ENCODE results near the gene CCDC85A. TPM values are rescaled to one million over a fixed set of nuclear protein-coding genes. Genes with fewer than 3 reads are reported as not detected.

Gene CCDC85A
- total RNA-seq, 1 donor, result not detected

- H3K4me3 ChIP-seq (ENCODE audit: low read length), result no peak overlapping the region
- no peaks in the 10 kb centered on the region for H3K9me3 ChIP-seq (ENCODE audit: low read depth, low read length)
- no peaks in the 10 kb centered on the region for H3K4me1 ChIP-seq (ENCODE audit: insufficient read depth, low read length)
- H3K27me3 ChIP-seq (ENCODE audit: insufficient read depth, low read length), result no peaks in the 10 kb centered on the region
Observed at GRCh38 chr2:56208380-56208779, 24.6 kb downstream of the CCDC85A start.

DNA sequence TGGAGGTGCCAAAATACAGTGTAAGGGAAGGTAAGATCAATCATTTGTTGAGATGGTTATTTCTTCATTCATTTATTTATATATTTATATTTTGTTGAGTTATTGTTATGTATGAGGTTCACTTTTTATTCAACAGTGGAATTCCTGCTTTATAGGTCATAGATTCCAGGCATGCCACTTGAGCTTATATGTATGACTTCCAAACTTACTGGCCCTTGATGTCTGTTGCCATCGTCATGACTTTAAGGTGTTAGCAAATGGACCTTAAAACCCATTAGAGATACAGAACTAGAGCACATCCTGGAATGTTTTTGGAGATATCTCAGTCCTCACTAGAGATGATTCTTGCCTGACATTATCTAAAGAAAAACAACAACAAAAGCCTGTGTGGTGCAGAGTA is 25.9 kb downstream of the CCDC85A start:
- H3K4me3 ChIP-seq (ENCODE audit: low read length), result no peak overlapping the region
- no peaks in the 10 kb centered on the region for H3K27me3 ChIP-seq (ENCODE audit: insufficient read depth, low read length)
- no peaks in the 10 kb centered on the region for H3K4me1 ChIP-seq (ENCODE audit: insufficient read depth, low read length)
- no peaks in the 10 kb centered on the region for H3K9me3 ChIP-seq (ENCODE audit: low read depth, low read length)

DNA sequence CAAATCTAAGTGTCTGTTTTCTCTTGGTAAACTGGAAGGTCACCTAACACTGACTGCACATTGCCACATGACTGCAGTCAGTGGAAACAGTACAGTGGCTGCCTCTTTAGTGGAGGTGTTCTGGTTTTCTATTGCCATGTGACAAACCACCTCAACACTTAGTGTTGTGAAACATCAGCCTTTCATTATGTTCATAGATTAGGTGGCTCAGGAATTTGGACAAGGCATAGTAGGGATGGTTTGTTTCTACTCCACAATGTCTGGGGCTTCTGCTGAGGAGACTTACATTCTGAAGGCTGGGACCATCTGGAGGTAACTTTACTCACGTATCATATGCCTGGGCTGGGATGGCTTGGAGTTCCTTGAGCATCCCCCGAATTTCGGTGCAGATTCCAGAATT is 26.5 kb downstream of the CCDC85A start:
- Histone ChIP-seq H3K4me1 (ENCODE audit: insufficient read depth, low read length) (no peaks in the 10 kb centered on the region), H3K4me3 (ENCODE audit: low read length) (no peak overlapping the region), H3K27me3 (ENCODE audit: insufficient read depth, low read length) (no peaks in the 10 kb centered on the region), H3K9me3 (ENCODE audit: low read depth, low read length) (no peaks in the 10 kb centered on the region)

GRCh38 chr2:56211048-56211447 is 27.3 kb downstream of the CCDC85A start:
- H3K4me1 ChIP-seq (ENCODE audit: insufficient read depth, low read length), result no peaks in the 10 kb centered on the region
- H3K9me3 ChIP-seq (ENCODE audit: low read depth, low read length), result no peaks in the 10 kb centered on the region
- H3K4me3 ChIP-seq (ENCODE audit: low read length), result no peak overlapping the region
- H3K27me3 ChIP-seq (ENCODE audit: insufficient read depth, low read length), result no peaks in the 10 kb centered on the region

DNA sequence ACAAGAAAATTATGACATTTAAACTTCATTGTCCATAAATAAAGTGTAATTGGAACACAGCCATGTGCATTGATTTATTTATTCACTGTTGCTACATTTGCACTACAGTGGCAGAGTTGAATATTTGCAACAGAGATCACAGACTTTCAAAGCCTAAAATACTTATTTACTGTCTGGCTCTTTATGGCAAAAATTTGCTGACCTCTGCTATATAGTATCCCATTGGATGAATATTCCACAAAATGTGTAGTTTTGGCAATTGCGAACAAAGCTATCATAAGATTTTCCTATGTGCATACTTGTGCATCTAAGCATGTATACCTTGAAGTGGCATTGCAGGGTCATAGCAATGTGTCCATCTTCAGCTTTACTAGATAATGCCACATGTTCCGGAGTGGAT is 32.1 kb downstream of the CCDC85A start:
- Histone ChIP-seq H3K9me3 (ENCODE audit: low read depth, low read length) (no peaks in the 10 kb centered on the region), H3K4me1 (ENCODE audit: insufficient read depth, low read length) (no peaks in the 10 kb centered on the region), H3K27me3 (ENCODE audit: insufficient read depth, low read length) (no peaks in the 10 kb centered on the region), H3K4me3 (ENCODE audit: low read length) (no peak overlapping the region)

- Histone ChIP-seq H3K4me1 (ENCODE audit: insufficient read depth, low read length) (no peaks in the 10 kb centered on the region), H3K9me3 (ENCODE audit: low read depth, low read length) (no peaks in the 10 kb centered on the region), H3K4me3 (ENCODE audit: low read length) (no peak overlapping the region), H3K27me3 (ENCODE audit: insufficient read depth, low read length) (no peaks in the 10 kb centered on the region)
Observed at GRCh38 chr2:56217106-56217505, 33.3 kb downstream of the CCDC85A start.

DNA sequence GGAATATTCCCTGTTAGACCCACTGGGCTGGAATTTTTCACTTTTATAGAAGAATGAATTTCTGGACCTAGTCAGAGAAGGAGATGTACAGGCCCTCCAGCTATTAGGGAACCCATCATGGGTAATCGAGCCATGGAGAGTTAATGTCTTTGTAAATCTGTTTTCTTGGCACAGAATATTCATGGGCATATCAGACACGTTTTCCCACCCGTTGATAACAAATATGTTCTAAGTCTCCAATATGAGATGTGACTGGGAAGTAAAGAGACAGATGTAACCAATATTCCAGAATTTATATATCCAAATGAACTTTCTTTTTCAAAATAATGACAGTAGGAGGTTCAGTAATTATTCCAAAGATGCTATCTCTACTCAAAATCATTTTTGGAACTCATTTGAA is 38.7 kb downstream of the CCDC85A start:
- Histone ChIP-seq H3K27me3 (ENCODE audit: insufficient read depth, low read length) (no peaks in the 10 kb centered on the region), H3K9me3 (ENCODE audit: low read depth, low read length) (no peaks in the 10 kb centered on the region), H3K4me3 (ENCODE audit: low read length) (no peak overlapping the region), H3K4me1 (ENCODE audit: insufficient read depth, low read length) (no peaks in the 10 kb centered on the region)

DNA sequence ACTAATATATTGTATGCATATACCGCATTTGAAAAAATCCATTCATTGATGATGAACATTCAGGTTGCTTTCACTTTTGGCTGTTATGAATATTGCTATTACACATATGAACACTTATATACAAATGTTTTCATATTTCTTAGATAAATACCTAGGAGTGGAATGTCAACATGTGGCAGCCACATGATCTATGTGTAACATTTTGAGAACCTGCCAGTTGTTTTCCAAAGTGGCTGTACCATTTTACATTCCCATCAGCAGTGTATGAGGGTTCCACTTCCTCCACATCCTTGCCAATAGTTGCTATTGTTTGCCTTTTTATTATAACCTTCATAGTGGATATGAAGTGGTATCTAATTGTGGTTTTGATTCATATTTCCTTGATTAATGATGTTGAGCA is 40.5 kb downstream of the CCDC85A start:
- no peaks in the 10 kb centered on the region for H3K27me3 ChIP-seq (ENCODE audit: insufficient read depth, low read length)
- H3K4me1 ChIP-seq (ENCODE audit: insufficient read depth, low read length), result no peaks in the 10 kb centered on the region
- H3K4me3 ChIP-seq (ENCODE audit: low read length), result no peak overlapping the region

GRCh38 chr2:56227811-56228210 is 44.0 kb downstream of the CCDC85A start:
- H3K9me3 ChIP-seq (ENCODE audit: low read depth, low read length), result no peaks in the 10 kb centered on the region

More for the DNA sequence above, 40.5 kb downstream of the CCDC85A start:
- no peaks in the 10 kb centered on the region for H3K9me3 ChIP-seq (ENCODE audit: low read depth, low read length)

DNA sequence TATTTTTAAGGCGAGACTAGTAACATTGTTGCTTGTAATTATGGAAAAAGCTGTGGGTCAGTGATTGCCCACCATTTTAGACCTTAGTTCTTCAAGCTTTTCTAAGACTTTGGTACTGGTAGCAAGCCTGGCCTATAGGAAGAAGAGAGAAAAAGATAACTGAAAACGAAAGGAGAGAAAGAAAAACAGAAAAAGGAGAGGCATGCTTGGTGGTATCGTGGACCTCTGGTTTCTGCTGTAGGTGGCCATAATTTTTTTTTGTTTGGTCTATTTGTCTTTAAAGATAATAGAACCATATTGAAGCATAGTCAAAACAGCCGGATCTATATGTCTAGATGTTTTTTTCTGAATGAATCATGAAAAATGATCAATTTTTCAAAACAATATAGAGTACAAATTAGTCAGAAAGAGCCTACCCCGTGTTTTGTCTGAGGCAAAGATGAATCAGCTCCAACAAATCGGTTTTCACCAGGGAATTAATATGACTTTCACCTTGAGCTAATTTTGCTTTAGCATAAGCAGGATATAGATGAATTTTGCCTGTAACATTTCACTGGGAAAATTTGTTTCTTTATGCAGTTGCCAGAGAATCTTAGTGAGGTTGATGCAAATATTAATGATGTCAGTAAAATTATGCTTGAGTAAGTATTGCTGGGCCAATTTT is 45.7 kb downstream of the CCDC85A start:
- H3K27me3 ChIP-seq (ENCODE audit: insufficient read depth, low read length), result no peaks in the 10 kb centered on the region
- no peaks in the 10 kb centered on the region for H3K4me1 ChIP-seq (ENCODE audit: insufficient read depth, low read length)
- H3K9me3 ChIP-seq (ENCODE audit: low read depth, low read length), result peaks cover 5% of the 10 kb centered on the region
- H3K4me3 ChIP-seq (ENCODE audit: low read length), result no peak overlapping the region

More at GRCh38 chr2:56227811-56228210, 44.0 kb downstream of the CCDC85A start:
- Histone ChIP-seq H3K27me3 (ENCODE audit: insufficient read depth, low read length) (no peaks in the 10 kb centered on the region), H3K4me1 (ENCODE audit: insufficient read depth, low read length) (no peaks in the 10 kb centered on the region), H3K4me3 (ENCODE audit: low read length) (no peak overlapping the region)

DNA sequence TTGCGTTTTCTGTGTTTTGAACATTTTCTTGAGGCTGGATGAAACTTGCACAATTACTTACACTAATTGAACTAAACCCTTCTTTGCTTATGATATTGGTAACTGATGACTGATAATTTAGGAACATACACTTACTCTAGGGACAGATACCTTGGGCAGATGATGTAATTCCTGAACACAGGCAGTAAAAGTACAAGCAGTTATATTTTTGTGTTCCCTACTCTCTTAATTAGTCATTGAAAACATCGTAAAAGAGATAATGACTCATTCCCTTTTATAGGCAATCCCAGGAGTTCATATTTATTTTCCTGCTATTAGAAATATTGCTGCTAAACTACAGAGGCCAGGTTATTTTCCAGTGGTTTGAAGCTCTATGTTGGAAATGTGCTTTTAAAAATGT is 46.4 kb downstream of the CCDC85A start:
- Histone ChIP-seq H3K4me1 (ENCODE audit: insufficient read depth, low read length) (no peaks in the 10 kb centered on the region), H3K27me3 (ENCODE audit: insufficient read depth, low read length) (no peaks in the 10 kb centered on the region), H3K9me3 (ENCODE audit: low read depth, low read length) (peaks cover 5% of the 10 kb centered on the region), H3K4me3 (ENCODE audit: low read length) (no peak overlapping the region)

- Histone ChIP-seq H3K9me3 (ENCODE audit: low read depth, low read length) (peaks cover 5% of the 10 kb centered on the region), H3K4me1 (ENCODE audit: insufficient read depth, low read length) (no peaks in the 10 kb centered on the region), H3K4me3 (ENCODE audit: low read length) (no peak overlapping the region), H3K27me3 (ENCODE audit: insufficient read depth, low read length) (no peaks in the 10 kb centered on the region)
Observed at GRCh38 chr2:56231361-56231760, 47.6 kb downstream of the CCDC85A start.

GRCh38 chr2:56232912-56233311 is 49.1 kb downstream of the CCDC85A start:
- Histone ChIP-seq H3K27me3 (ENCODE audit: insufficient read depth, low read length) (no peaks in the 10 kb centered on the region), H3K4me1 (ENCODE audit: insufficient read depth, low read length) (no peaks in the 10 kb centered on the region), H3K9me3 (ENCODE audit: low read depth, low read length) (peaks cover 5% of the 10 kb centered on the region), H3K4me3 (ENCODE audit: low read length) (no peak overlapping the region)

DNA sequence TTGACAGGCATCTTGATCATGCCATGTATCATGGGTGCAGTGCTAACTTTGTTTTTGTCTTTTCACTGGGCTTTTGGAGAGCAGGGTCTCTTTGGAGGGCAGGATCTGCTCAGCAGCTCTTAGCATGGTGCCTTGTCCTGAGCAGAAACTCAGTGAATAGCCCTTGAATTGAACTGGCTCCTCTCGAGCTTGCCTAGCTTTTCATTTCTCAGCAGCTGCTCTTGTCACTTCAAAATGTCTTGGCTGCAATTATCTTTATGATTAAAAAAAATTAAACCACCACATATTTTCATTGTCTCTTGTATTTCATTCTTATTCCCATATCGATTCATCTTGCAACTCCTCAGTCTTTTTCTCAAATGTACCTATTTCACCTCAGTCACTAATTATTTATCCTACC is 50.5 kb downstream of the CCDC85A start:
- Histone ChIP-seq H3K27me3 (ENCODE audit: insufficient read depth, low read length) (no peaks in the 10 kb centered on the region), H3K4me1 (ENCODE audit: insufficient read depth, low read length) (no peaks in the 10 kb centered on the region), H3K9me3 (ENCODE audit: low read depth, low read length) (peaks cover 5% of the 10 kb centered on the region), H3K4me3 (ENCODE audit: low read length) (no peak overlapping the region)

DNA sequence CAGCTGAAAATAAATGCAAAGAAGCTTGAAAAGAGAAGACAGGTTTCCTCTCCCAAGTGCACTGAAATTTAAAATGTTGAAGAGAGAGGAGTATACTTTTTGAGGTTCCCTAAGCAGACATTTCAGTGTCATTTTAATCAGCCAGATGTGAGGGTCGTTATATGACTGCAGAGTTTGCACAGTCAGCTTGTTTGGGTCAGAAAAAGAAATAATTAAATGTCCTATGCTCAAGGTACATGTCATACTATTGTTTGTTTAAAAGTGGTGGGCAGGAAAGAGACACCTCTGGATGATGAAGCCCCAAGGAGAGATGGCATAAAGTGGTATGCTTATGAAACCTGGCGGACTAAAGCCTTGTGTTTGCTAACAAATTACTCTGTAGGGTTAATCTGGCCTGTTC is 55.2 kb downstream of the CCDC85A start:
- H3K27me3 ChIP-seq (ENCODE audit: insufficient read depth, low read length), result no peaks in the 10 kb centered on the region
- H3K4me3 ChIP-seq (ENCODE audit: low read length), result no peak overlapping the region
- peaks cover 3% of the 10 kb centered on the region for H3K9me3 ChIP-seq (ENCODE audit: low read depth, low read length)
- H3K4me1 ChIP-seq (ENCODE audit: insufficient read depth, low read length), result no peaks in the 10 kb centered on the region

GRCh38 chr2:56239437-56239836 is 55.6 kb downstream of the CCDC85A start:
- no peak overlapping the region for H3K4me3 ChIP-seq (ENCODE audit: low read length)
- no peaks in the 10 kb centered on the region for H3K27me3 ChIP-seq (ENCODE audit: insufficient read depth, low read length)
- H3K9me3 ChIP-seq (ENCODE audit: low read depth, low read length), result no peaks in the 10 kb centered on the region
- no peaks in the 10 kb centered on the region for H3K4me1 ChIP-seq (ENCODE audit: insufficient read depth, low read length)

Measured in mononuclear cell (primary cell).